NCI-H345 (cell line): ENCODE results near the gene LNX1.
"Not testable (repeated sequence)": the region's sequence is repeated elsewhere in the genome, so short reads cannot be mapped to it uniquely, and the experiment has no call there.

Source experiments
- DNase-seq: peaks from one replicate; lab custom pipeline; 2025; lab: John Stamatoyannopoulos, UW

Gene LNX1

DNA sequence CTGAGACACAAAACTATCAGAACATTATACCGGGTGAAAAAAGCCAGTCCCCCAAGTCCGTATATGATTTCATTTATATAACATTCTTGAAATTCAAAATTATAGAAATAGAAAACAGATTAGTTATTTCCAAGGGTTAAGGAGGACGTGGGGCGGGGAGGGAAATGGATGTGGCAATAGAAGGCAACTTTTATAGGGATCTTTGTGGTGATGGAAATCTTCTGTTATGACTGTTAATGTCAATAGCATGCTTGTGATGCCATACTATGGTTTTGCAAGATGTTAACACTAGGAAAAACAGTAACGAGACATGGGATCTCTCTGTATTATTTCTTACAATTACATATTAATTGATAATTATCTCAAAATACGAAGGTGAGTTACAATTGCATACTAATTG lies 96.4 kb downstream of the LNX1 start:
- DNase-seq, result no peak

GRCh38 chr4:53490965-53491622 lies 100.2 kb downstream of the LNX1 start:
- no peak for DNase-seq

DNA sequence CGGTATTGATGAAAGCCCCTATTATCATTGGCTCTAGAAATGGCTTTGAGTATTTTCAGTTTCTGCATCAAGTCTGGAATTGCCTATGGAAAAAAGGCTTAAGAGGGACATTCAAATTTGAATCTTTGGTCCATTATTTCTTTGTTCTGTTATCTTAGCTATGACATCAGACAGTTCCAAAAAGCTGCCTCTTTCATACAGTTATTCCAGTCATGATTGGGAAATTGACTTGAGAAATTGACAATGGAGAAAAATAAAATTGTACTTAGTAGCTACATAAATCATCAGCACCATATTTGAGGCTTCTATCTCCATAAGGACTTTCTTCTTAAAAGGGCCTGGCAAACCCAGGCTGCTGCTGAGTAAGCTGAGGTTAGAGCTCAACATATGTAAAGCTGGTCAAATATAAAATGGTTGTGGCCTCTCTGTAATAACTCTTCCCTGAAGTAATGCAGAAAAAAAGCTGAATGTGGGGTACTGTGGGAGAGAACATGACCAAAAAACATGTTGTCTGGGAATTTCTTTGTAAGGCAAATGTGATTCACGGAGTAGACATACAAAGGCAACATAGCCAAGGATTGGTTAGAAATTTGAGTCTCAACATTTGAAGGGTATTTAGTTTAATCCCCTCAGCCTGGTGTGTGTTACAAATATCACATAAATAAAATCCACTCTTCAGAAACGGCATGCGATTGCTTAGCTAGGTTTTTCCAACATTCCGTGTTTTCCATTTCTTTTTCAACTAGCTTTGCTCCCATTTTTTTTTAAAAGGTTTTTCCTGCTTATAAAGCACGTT lies 100.9 kb downstream of the LNX1 start:
- DNase-seq, result no peak

GRCh38 chr4:53489279-53489889 lies 101.9 kb downstream of the LNX1 start:
- DNase-seq, result no peak

GRCh38 chr4:53487766-53488165 lies 103.5 kb downstream of the LNX1 start:
- no peak for DNase-seq

- no peak for DNase-seq
Measured at GRCh38 chr4:53485658-53486040, 105.6 kb downstream of the LNX1 start.

DNA sequence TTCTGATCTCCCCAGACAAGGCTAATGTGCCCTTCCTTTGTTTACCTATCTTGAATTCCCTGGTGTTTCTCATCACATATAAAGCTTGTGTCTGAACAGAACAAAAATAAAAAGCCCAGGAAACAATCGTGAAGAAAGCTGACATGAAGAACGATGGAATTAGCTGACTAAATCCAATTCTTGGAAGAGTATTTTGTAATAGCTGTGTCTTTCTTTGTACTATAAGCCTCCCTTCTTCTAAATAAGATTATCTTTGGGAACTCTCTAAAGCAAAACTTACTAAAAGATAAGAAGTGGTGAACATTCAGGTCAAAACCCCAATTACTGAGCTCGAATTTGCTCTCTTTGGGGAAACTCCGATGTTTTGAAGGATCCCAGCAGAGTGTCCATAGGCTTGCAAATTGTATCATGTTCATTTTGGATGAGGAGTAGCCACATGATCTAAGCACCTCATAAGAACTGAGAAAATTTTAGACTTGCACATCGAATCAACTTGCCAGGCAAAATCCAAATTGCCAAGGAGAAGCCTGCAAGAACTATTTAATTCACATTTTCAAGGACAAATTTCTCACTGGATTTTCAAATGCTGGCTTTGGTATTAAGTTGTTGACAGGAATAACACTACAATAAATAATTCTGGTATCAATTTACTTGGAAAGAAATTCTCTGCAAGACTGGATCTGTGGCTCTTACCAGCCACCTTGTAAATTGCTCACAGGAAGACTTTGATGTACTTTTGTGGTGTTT lies 106.2 kb downstream of the LNX1 start:
- DNase-seq, result no peak

DNA sequence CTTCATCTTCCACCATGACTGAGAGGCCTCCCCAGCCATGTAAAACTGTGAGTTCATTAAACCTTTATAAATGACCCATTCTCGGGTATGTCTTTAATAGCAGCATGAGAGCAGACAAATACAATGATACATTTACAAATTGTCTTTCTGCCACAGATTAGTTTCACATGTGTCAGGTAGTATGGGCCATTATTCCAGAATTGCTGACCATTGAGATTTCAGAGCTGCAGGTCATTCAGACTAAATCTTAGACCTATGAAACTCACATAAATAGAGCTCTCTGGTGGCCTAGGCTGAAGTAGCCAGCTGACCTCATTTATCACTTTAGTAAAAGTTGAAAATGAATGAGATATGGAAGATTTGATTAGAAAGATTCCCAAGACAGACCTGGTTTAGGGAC lies 108.0 kb downstream of the LNX1 start:
- DNase-seq, result no peak

GRCh38 chr4:53481586-53481985 lies 109.7 kb downstream of the LNX1 start:
- DNase-seq, result no peak

- no peak for DNase-seq
Measured at GRCh38 chr4:53480909-53481308, 110.4 kb downstream of the LNX1 start.

- no peak for DNase-seq
Measured at GRCh38 chr4:53479736-53480525, 111.4 kb downstream of the LNX1 start.

DNA sequence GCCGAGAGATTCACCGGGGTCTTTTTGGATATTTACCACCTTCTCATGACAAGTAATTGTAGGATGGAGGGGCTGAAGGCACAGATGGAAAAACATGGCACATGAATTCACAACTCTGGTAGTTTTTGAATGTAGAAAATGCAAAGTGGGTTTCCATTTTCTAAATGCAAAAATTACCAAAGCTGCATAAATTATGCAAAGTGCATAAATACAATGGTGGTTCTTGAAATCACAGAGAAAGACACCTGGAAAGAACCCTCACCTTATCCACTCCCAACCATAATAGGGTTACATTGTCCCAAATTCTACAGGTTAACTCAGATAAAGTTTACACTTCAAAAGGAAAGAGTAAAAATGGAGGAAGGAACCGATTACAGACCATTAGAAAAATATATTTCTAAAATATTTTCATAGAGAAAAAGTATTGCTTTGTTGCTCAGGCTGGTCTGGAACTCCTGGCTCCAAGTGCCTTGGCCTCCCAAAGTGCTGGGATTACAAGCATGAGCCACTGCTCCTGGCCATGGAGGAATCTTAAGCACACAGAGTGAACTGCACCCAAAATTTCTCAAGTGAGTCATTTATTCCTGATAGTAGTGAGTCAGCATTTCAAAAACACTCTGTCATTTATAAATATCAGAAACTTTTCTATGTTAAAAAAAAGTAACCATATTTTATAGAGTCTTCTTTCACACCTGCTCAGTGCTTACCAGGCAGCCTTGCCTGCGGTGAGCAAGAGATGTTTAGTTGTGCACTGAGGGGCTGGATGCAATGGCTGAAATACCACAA lies 112.4 kb downstream of the LNX1 start:
- no peak for DNase-seq

- DNase-seq, result no peak
Measured at GRCh38 chr4:53477636-53478035, 113.7 kb downstream of the LNX1 start.

GRCh38 chr4:53477038-53477565 lies 114.2 kb downstream of the LNX1 start:
- no peak for DNase-seq

DNA sequence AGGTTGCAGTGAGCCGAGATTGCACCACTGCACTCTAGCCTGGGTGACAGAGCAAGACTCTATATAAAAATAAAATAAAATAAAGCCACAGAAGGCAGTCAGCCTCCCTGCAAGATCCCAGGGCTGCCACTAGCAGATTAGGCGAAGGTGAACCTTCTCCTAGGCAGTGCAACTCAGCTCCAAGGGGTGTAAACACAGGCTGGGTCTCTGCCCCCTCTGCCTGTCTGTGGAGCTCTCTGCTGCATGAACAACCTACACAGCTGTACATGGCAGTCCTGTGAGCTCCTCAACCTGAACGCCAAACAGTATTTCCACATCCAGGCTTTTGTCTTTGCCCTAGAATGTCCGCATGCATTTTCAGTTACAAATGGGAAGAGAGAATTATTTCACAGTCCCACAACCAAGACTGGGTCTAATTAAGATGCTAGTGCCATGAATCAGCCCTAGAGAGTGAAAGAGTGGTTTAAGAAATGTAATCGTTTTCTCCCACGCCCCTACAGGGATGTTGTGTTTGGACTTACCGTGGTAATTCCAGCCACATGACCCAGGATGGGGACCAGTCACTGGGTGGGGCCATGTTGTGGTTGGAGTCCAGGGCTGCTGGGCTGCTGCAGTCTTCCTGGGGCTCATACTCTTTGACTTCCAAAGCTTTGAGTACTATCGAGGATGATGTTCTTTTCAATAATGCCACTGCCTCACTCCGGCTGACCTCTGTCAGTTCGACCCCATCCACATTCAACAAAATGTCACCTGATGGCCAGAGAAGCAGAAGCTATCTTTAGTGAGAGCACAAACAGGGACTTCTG lies 114.9 kb downstream of the LNX1 start:
- no peak for DNase-seq

DNA sequence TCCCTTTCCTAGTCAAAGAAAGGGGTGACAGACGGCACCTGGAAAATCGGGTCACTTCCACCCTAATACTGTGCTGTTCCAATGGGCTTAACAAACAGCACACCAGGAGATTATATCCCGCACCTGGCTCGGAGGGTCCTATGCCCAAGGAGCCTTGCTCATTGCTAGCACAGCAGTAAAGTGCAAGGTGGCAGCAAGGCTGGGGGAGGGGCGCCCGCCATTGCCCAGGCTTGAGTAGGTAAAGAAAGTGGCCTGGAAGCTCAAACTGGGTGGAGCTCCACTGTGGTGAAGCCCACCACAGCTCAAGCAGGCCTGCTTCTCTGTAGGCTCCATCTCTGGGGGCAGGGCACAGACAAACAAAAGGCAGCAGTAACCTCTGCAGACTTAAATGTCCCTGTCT lies 124.7 kb downstream of the LNX1 start:
- DNase-seq, result not testable (repeated sequence)

DNA sequence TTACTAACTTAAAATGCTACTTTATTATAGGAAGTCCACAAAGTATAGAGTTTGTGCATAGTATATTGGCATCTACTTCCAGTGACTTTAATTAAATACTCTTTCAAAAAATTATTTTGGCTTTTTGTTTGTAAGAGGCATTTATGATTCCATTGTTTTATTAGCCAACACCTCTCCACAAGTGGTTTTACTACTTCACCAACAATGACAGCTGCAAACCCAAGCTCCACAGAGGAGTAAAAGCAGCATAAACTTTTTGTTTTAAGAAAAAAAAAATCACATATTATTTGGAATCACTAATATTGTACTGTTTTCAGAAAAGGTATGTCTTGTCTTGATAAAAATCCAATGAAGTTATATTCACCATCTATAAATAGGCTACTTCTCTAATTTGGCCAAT lies 125.4 kb downstream of the LNX1 start:
- DNase-seq, result no peak

- no peak for DNase-seq
Measured at GRCh38 chr4:53465281-53465680, 126.0 kb downstream of the LNX1 start.

- DNase-seq, result no peak
Measured at GRCh38 chr4:53463340-53463739, 127.9 kb downstream of the LNX1 start.

GRCh38 chr4:53461244-53461643 lies 130.0 kb downstream of the LNX1 start:
- DNase-seq, result no peak
